IPS-11a (cell line): ENCODE measurements around the gene NCR3LG1.

Experiments
- H3K4me3 ChIP-seq: one replicate; pipeline ENCODE4 v1.5.1; 2013; ENCODE audit warnings: low read depth, low read length, control low read depth

The NCR3LG1 gene

GRCh38 chr11:17351510-17352176, at the start of gene NCR3LG1:
NCR3LG1 (plus strand) TSS chr11:17351800; CDS start chr11:17351970, 170 bp downstream.
- H3K4me3 ChIP-seq: peak within 1 kb of the TSS; percentile 20

GRCh38 chr11:17313349-17314231, 38.0 kb upstream of the NCR3LG1 start:
- no peak overlapping the region for H3K4me3 ChIP-seq

DNA sequence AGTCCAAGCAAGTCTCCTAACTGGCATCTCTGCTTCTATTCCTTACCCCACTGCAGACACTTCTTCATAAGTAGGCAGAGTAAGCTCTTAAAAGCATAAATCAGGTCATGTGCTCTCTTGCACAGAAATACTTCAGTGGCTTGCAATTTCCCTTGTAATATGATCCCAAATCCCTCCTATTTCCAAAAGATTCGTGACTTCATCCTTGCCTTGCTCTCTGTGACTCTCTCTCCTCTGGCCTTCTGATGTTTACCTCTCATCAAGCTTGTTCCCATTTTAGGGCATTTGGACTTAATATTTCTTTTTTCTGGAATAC, 37.4 kb upstream of the NCR3LG1 start:
- H3K4me3 ChIP-seq: no peak overlapping the region

DNA sequence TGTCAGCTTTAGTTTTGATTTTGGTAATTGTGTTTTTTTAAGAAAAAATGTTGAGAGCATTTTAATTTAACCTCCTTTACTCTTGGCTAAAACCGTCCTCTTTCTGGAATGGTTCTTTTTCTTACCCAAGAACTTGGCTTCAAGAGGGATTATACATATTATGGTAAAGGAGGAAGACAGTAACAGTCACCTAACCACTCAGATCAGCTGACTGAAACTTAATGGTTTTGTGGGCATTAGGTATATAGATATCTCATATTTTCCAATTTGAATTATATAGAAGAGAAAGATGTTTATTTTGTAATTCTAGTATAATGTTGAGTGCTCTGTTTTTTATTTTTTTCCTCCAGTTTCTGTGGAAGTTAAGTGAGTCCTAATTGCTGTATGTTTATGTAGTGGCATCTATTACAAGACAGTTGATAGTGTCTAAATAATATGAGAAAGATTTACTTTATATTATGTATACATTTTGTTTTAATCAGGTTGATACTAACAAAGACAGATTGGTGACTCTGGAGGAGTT, 36.6 kb upstream of the NCR3LG1 start:
- H3K4me3 ChIP-seq: no peak overlapping the region

- H3K4me3 ChIP-seq: no peak overlapping the region
Measured at GRCh38 chr11:17328871-17329494, 22.6 kb upstream of the NCR3LG1 start.

- H3K4me3 ChIP-seq: no peak overlapping the region
Measured at GRCh38 chr11:17331669-17332068, 19.9 kb upstream of the NCR3LG1 start.

- H3K4me3 ChIP-seq: no peak overlapping the region
Measured at GRCh38 chr11:17333799-17334586, 17.6 kb upstream of the NCR3LG1 start.

GRCh38 chr11:17343257-17343656, 8.3 kb upstream of the NCR3LG1 start:
- no peak overlapping the region for H3K4me3 ChIP-seq

DNA sequence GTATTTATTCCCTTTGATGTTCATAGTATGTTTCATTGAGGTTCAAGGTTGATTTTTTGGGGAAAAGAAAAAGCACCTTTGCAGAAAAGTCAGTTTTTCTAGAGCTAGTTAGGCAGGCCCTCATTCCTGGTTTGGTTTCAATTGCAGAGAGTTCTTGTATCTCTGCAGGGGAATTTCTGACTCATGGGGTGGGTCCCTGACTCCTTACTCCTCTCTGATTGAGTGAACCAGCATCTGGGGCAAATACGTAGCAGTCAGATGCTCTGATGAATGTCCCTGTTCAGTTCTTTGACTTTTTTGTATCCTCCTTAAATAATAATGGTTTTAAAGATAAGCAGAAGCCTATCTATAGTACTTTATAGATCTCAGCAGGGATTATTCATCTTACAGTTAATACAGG, 7.7 kb upstream of the NCR3LG1 start:
- no peak overlapping the region for H3K4me3 ChIP-seq

DNA sequence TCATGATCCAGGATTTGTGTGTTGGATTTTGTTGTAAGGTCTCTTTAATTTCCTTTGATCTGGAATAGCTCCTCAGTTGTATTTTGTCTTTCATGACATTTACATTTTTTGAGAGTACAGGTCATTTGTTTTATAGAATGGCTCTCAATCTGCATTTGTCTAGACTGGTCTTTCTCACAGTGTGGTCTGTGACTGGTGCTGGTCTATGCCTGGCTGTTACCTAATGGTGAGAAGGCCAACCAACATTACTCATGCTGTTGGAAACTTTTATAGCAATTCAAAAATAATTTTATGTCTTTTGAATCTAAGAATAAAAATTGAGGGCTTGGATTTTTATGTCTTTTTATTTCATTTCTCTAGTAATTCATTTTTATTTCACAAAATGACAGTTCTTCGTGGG, 3.9 kb upstream of the NCR3LG1 start:
- H3K4me3 ChIP-seq: no peak overlapping the region

DNA sequence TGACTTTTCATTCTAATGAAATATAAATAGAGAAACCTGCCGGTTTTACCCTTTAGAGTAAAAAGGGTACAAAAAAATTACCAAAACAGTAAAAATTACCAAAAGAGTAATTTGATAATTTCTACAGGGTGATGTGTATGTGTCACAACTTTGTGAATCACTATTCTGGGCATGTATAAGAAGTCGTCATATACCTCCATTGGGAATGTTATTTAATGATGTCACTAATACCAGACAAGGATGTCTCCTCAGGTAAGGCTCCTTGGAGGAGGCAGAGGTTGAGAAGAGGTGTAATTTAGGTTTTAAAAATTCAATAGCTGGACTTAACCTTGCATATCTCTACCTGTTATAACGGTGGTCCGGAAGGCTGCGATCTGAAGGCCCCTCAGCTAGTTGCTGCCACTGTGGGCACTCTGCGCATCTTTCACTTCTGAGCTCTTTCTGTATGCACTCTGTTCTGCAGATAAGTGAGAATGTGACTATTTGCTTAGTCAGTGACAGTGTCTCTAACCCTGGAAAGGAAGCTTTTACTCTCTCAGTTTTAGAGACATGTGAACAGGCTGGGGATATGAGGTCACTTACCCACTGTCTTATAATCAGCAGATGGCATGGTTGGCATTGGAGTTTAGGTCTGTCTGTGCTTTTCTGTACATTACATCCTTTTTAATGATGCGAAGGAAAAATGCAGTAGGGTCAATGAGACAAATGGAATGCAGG, 987 bp upstream of the NCR3LG1 start:
- no peak overlapping the region for H3K4me3 ChIP-seq

GRCh38 chr11:17351172-17351509, 459 bp upstream of the NCR3LG1 start:
- no peak overlapping the region for H3K4me3 ChIP-seq

GRCh38 chr11:17352950-17353820, 1.6 kb downstream of the NCR3LG1 start:
- H3K4me3 ChIP-seq: peak overlapping the region; percentile 39

DNA sequence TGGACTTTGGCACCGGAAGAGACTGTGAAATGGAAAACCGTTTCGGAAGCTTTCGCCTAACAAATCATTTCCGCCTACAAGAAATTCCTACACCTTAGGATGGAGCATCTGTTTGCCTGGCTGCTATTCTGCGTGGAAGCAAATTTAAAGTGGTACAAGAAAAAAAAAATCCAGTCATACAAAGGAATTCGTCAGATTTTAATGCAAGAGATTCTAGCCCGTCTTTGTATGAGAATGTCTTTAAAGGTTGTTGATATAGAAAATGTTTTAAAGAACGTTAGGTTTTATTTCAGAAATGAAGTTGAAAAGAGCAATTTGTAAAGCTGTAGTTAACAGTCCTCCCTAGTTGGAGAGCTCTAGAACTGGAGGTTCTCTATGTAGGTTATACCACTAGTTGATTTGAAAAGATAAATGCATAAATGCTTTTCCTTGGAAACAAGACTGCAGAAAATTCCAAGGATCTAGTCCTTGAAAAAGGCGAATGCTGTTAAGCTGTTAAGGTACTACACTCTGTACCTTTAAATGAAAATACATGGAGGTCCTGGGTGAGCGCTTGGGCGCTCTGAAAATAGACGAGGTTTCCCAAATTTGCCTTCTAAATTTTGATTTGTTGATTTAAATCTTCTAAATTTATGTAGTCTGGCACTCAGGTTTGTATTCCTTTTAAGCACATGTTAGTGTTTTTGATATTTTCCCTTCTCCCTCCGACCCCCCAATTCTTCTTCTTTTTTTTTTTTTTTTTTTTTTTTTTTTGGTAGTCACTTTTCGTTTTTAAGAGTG, 2.4 kb downstream of the NCR3LG1 start:
- peak overlapping the region; percentile 39 for H3K4me3 ChIP-seq

DNA sequence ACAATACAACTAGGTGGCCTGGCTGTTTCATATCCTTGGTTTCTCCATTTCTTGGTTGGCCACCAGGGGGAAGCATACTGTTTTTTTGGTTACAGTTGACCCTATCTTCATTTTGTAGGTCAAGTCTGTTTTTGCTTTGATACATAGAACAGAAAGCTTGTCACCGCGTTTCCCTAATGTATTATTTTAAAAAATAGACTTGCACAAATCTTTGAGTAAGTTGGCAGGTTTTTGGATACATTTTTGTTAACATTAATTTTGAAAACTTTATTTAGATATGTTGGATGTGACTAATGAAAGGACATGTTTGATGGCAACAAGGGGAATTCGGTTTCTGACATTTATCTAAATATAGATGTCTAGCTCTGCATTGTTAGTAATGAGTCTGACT, 3.0 kb downstream of the NCR3LG1 start:
- H3K4me3 ChIP-seq: no peak overlapping the region

GRCh38 chr11:17366495-17366894, 14.9 kb downstream of the NCR3LG1 start:
- no peak overlapping the region for H3K4me3 ChIP-seq

DNA sequence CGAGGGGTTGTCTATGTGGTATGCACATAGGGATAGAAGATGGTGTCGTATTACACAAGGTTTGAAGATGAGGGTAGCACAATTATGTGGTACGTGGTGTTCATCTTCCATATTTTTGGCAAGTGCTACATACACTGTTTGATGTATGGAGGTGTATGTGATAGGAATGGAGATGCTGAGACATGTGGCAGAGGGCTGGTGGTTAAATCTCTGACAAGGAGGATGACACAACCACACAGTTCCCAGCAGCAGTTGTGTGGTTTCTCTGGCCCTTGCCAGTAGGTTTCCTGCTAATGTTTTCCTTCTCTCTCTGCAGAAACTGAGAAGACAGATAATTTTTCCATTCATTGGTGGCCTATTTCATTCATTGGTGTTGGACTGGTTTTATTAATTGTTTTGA, 17.0 kb downstream of the NCR3LG1 start:
- H3K4me3 ChIP-seq: no peak overlapping the region

GRCh38 chr11:17369094-17369493, 17.5 kb downstream of the NCR3LG1 start:
- no peak overlapping the region for H3K4me3 ChIP-seq
